Upper lobe of left lung (tissue), 6 donors: ENCODE measurements around the gene TMEM117. TPM values are rescaled to one million over a fixed set of nuclear protein-coding genes. Genes with fewer than 3 reads are reported as not detected.

ENCODE experiments used
- ATAC-seq, 2 donors: fragments of 200-7000 bp; cut with Tn5 transposase; one replicate each; pipeline ENCODE4 v1.9.1; 2022; ENCODE audit warnings: mild to moderate bottlenecking in 2 of 2, moderate library complexity in 2 of 2; ENCODE audit not compliant: low FRiP score in 2 of 2
- DNase-seq, 2 donors: peaks; one replicate each; pipeline ENCODE4 v3.0.0-alpha.2; 2019 to 2020
- H3K27ac ChIP-seq, 4 donors: fragments of 200-600 bp; sonication (generic); one replicate each; pipeline ENCODE4 v1.5.1; 2016 to 2019
- H3K27me3 ChIP-seq, 4 donors: fragments of 200-600 bp; sonication (generic); one replicate each; pipeline ENCODE4 v1.5.1; 2017 to 2019
- H3K36me3 ChIP-seq, 4 donors: fragments of 200-600 bp; sonication (generic); one replicate each; pipeline ENCODE4 v1.5.1; 2016 to 2019
- H3K4me1 ChIP-seq, 4 donors: fragments of 200-600 bp; sonication (generic); one replicate each; pipeline ENCODE4 v1.5.1; 2018 to 2019
- H3K4me3 ChIP-seq, 4 donors: fragments of 200-600 bp; sonication (generic); one replicate each; pipeline ENCODE4 v1.5.1; 2017 to 2019; ENCODE audit warnings: mild to moderate bottlenecking in 2 of 4, moderate library complexity in 1 of 4
- H3K9me3 ChIP-seq, 4 donors: fragments of 200-600 bp; sonication (generic); one replicate each; pipeline ENCODE4 v1.5.1; 2018 to 2019
- CTCF ChIP-seq, 6 experiments: fragments of 450-650 bp in 4 of 6; fragments of 200-600 bp in 2 of 6; sonication (generic) in 2 of 6; IDR thresholded peaks; one replicate each; pipeline ENCODE4 v1.5.1; 2016 to 2019; ENCODE audit warnings: antibody characterized with exemption in 6 of 6
- EP300 ChIP-seq, 4 donors: sonication (generic); formaldehyde crosslinking; IDR thresholded peaks; one replicate each; pipeline ENCODE4 v1.5.1; 2017; ENCODE audit warnings: antibody characterized with exemption in 4 of 4, control low read depth in 2 of 4
- POLR2A ChIP-seq, 4 donors: fragments of 450-650 bp; IDR thresholded peaks; one replicate each; pipeline ENCODE4 v1.5.1; 2016 to 2017; ENCODE audit warnings: antibody characterized with exemption in 4 of 4, mild to moderate bottlenecking in 2 of 4
- POLR2AphosphoS5 ChIP-seq, 2 donors: sonication (generic); formaldehyde crosslinking; IDR thresholded peaks; one replicate each; pipeline ENCODE4 v1.5.1; 2017; ENCODE audit warnings: antibody characterized with exemption in 2 of 2
- WGBS, 2 donors: methylation state at CpG; one replicate each; pipeline ENCODE4 v1.1.5; 2017 to 2018; 5-methylcytosine and 5-hydroxymethylcytosine counted together
- total RNA-seq, 6 donors: library from RNA; depleted of rRNA in 4 of 6; stranded (reverse); fragments of >200 nt in 4 of 6; gene quantifications; one replicate each; pipeline versions ENCODE4 v1.1.0 to v1.2.1, GENCODE V29; 2016 to 2021
- donor health status: DM: no; HTN: no; CAD: no; lungs with moderate emphysema.
- donor health status: DM: no; HTN: yes; CAD: no; lungs with severe emphysema.

The TMEM117 gene
- total RNA-seq, 6 donors from 2014 or later = 2.6 to 8.4 (median 4.2) TPM

- DNase-seq = no peak
- WGBS, 2 donors = 75 to 81% methylated on average over 5 of the region's 5 CpGs
- TF ChIP-seq CTCF (IDR thresholded peaks at IDR 0.05) = no peak
- no peak for TF ChIP-seq POLR2AphosphoS5 (IDR thresholded peaks at IDR 0.05)
- no peak for TF ChIP-seq EP300 (IDR thresholded peaks at IDR 0.05)
- no peak for TF ChIP-seq POLR2A (IDR thresholded peaks at IDR 0.05)
Observed at GRCh38 chr12:44436756-44437155, 600.9 kb downstream of the TMEM117 start.

More at GRCh38 chr12:44436756-44437155, 600.9 kb downstream of the TMEM117 start:
- Histone ChIP-seq H3K9me3 (no peaks in the 10 kb centered on the region), H3K4me3 (no peak overlapping the region), H3K4me1 (no peaks in the 10 kb centered on the region), H3K27ac (no peak overlapping the region), H3K27me3 (no peaks in the 10 kb centered on the region), H3K36me3 (no peaks in the 10 kb centered on the region)
- no peak for ATAC-seq

Other genes starting within 250 kb of the TMEM117 start
- 10 to 100 TPM in 1 of 6 donors, 1 to 10 TPM in 5; 1.8 to 10.6 (median 8.8) TPM for gene PUS7L, start 77.3 kb upstream of the TMEM117 start, total RNA-seq
- 10 to 100 TPM; 14.4 to 41.6 (median 21.1) TPM for gene IRAK4, start 77.1 kb upstream of the TMEM117 start, total RNA-seq
- 10 to 100 TPM; 15.5 to 67.9 (median 43.1) TPM for gene TWF1, start 29.8 kb upstream of the TMEM117 start, total RNA-seq